OCI-LY3 (cell line): ENCODE measurements around the gene CDT1.

ENCODE experiments used
- H2AFZ ChIP-seq: fragments of 200-600, 300-600 bp; shearing (Covaris generic); 2 replicates; pipeline ENCODE4 v1.6.0; 2014; ENCODE audit warnings: antibody characterized with exemption, low read depth, low read length
- H3K27ac ChIP-seq: fragments of 200-600, 300-600 bp; sonication (generic); 2 replicates; pipeline ENCODE4 v1.5.1; 2014; ENCODE audit warnings: mild to moderate bottlenecking, low read length, moderate library complexity, mixed read lengths
- H3K27me3 ChIP-seq: fragments of 200-600, 300-600 bp; sonication (generic); 2 replicates; pipeline ENCODE4 v1.6.1; 2014; ENCODE audit warnings: low read depth, low read length, mixed read lengths
- H3K36me3 ChIP-seq: fragments of 200-600, 300-600 bp; sonication (generic); replicated peaks from 2 replicates; pipeline ENCODE3; 2014; ENCODE audit warnings: low read depth, low read length, mixed read lengths
- H3K4me1 ChIP-seq: fragments of 300-600, 200-600 bp; sonication (generic); 2 replicates; pipeline ENCODE4 v1.6.1; 2014; ENCODE audit warnings: low read length, mixed read lengths
- H3K4me2 ChIP-seq: fragments of 200-600, 300-600 bp; sonication (generic); 2 replicates; pipeline ENCODE4 v1.6.1; 2014; ENCODE audit warnings: low read length, mixed read lengths
- H3K4me3 ChIP-seq: fragments of 300-600, 200-600 bp; sonication (generic); 2 replicates; pipeline ENCODE4 v1.5.1; 2014; ENCODE audit warnings: antibody characterized with exemption, mild to moderate bottlenecking, low read length, moderate library complexity
- H3K79me2 ChIP-seq: fragments of 300-600, 200-600 bp; shearing (Covaris generic); 2 replicates; pipeline ENCODE4 v1.6.1; 2014; ENCODE audit warnings: mild to moderate bottlenecking, low read length, mixed read lengths
- H3K9ac ChIP-seq: fragments of 300-600, 200-600 bp; shearing (Covaris generic); 2 replicates; pipeline ENCODE4 v1.6.0; 2014; ENCODE audit warnings: mild to moderate bottlenecking, low read length, moderate library complexity
- H3K9me3 ChIP-seq: fragments of 200-600, 300-600 bp; shearing (Covaris generic); 2 replicates; pipeline ENCODE4 v1.6.1; 2014; ENCODE audit warnings: low read length, mixed read lengths; ENCODE audit not compliant: insufficient read depth
- H4K20me1 ChIP-seq: fragments of 200-600, 300-600 bp; sonication (generic); 2 replicates; pipeline ENCODE4 v1.6.1; 2016; ENCODE audit warnings: low read length, mixed read lengths; ENCODE audit not compliant: insufficient read depth
- EZH2phosphoT487 ChIP-seq: fragments of 200-600 bp; shearing (Covaris generic); IDR thresholded peaks from 2 replicates; pipeline ENCODE4 v1.6.1; 2018; ENCODE audit warnings: antibody characterized with exemption, mixed run types, low read depth
- TF ChIP-seq, protein P1 (sequence below): fragments of 200-600, 300-600 bp; sonication (generic); IDR thresholded peaks from 2 replicates; pipeline ENCODE4 v1.5.1; 2014; ENCODE audit warnings: antibody characterized with exemption, low read length, low read depth

CDT1 gene

DNA sequence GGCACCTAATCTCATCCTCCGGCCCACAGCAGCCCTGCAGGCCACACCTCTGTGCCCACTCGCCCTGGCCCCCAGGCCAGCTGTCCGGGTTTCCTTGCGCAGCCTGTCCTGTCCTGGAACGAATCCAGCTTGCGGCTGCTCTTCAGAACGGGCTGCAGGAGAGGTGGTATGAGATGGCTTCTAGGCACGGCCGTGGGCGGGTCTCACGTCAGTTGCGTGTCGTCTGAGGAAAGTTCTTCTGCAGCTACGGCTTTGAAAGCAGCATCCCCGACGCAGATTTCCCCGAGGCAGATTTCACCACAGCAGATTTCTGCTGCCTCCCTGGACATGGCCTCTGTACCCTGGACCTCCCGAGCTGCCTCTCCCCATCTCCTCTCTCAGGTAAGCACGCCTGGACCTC lies 35.0 kb downstream of the CDT1 start:
- H3K4me3 ChIP-seq, result no peak overlapping the region
- no peak overlapping the region for H3K9ac ChIP-seq
- H3K27me3 ChIP-seq, result no peaks in the 10 kb centered on the region
- H3K4me2 ChIP-seq, result no peak overlapping the region
- no peaks in the 10 kb centered on the region for H3K4me1 ChIP-seq
- no peaks in the 10 kb centered on the region for H3K36me3 ChIP-seq
- no peak overlapping the region for H2AFZ ChIP-seq
- H3K27ac ChIP-seq, result no peak overlapping the region
- no peak for TF ChIP-seq EZH2phosphoT487
- TF ChIP-seq, protein P1, sequence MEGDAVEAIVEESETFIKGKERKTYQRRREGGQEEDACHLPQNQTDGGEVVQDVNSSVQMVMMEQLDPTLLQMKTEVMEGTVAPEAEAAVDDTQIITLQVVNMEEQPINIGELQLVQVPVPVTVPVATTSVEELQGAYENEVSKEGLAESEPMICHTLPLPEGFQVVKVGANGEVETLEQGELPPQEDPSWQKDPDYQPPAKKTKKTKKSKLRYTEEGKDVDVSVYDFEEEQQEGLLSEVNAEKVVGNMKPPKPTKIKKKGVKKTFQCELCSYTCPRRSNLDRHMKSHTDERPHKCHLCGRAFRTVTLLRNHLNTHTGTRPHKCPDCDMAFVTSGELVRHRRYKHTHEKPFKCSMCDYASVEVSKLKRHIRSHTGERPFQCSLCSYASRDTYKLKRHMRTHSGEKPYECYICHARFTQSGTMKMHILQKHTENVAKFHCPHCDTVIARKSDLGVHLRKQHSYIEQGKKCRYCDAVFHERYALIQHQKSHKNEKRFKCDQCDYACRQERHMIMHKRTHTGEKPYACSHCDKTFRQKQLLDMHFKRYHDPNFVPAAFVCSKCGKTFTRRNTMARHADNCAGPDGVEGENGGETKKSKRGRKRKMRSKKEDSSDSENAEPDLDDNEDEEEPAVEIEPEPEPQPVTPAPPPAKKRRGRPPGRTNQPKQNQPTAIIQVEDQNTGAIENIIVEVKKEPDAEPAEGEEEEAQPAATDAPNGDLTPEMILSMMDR, result no peak
- H4K20me1 ChIP-seq, result no peaks in the 10 kb centered on the region; the same call in 1 of the 2 replicates
- H3K9me3 ChIP-seq, result no peaks in the 10 kb centered on the region
- no peaks in the 10 kb centered on the region for H3K79me2 ChIP-seq

DNA sequence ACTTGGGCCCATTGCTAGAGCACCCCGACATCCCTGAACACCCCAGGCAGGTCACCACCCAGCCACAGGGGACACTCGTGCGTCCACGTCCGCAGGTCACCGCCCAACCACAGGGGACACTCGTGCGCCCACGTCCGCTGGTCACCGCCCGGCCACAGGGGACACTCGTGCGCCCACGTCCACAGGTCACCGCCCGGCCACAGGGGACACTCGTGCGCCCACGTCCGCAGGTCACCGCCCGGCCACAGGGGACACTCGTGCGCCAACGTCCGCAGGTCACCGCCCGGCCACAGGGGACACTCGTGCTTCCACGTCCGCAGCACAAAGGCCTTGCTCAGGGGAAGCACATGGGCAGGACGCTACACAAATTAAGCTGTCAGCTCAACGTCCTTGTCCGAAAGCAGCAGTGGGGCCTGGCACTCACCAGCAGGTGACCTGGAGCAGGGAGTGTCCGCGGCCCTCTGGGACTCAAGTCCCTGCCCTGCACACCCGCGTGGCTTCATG lies 35.5 kb downstream of the CDT1 start:
- Histone ChIP-seq H3K79me2 (no peaks in the 10 kb centered on the region), H3K4me3 (no peak overlapping the region), H3K27ac (no peak overlapping the region), H3K9me3 (no peaks in the 10 kb centered on the region), H2AFZ (no peak overlapping the region), H3K27me3 (no peaks in the 10 kb centered on the region), H3K36me3 (no peaks in the 10 kb centered on the region), H3K9ac (no peak overlapping the region), H3K4me1 (no peaks in the 10 kb centered on the region), H3K4me2 (no peak overlapping the region), H4K20me1 (peaks cover under 1% of the 10 kb centered on the region)
- TF ChIP-seq EZH2phosphoT487, result no peak
- TF ChIP-seq, protein P1, result no peak

DNA sequence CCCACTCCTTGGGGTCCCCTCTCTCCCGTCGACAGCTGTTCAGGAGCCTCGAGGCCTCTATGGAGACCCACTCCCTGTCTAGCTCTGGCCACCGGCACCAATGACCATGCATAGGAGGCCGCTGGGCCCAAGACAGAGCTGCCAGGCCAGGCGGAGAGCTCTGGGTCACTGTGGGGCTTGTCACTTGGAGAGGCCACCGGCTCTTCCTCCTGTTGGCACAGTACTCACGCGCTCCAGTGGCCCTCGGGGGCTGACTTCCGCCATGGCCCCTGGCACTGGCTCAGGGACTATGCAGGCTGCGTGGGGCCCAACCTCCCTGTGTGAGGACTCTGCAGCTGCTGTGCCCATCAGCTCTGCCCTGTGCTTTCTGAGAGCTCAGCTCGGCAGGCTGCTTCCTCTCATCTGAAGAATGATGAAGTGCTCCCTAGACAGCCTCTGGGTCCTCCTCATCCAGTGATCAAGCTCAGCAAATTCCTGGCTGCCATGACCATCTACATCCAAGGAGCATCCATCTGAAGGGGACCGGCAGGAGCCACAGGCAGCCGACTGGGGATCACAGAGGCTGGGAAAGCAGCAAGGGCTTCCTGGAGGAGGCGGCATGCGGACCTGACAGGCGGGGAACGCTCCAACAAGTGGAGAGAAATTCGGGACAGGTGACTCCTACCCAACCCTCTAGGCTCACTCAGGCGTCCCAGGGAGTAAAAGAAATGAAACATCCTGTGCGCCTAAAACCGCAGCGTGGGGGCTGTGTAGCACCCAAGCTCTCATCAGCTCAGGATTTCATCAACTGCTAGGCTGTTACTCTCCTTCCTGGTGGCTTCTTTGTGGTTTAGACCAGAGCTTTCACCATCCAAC lies 36.4 kb downstream of the CDT1 start:
- no peak for TF ChIP-seq EZH2phosphoT487
- TF ChIP-seq, protein P1, result no peak
- Histone ChIP-seq H3K4me3 (no peak overlapping the region), H4K20me1 (peaks cover 3% of the 10 kb centered on the region)

DNA sequence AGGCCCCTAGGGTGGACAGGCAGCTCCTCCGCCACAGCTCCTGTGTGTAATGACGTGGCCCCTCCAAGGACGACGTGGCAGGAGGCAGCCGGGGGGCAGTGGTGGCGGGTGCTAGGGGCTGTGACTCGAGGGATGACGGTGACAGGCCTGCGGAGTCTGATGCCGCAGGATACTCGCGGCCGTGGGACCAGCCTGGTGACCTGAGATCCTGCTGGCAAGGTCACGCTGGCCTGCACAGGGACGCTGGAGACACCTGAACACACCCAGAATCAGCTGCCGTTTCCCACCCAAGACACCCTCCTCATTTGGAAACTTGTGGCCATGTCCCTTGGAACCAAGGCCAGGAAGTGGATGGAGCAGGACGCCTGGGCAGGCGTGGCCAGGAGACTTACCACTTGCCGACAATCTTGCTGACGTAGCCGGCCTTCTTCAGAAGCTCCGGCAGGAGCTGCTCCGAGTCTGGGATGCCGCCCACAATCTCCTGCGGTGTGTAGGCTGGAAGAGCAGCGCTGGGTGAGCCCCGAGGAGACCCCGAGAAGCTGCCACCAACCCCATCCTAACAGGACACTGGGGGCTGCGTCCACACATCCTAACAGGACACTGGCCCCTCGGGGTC lies 37.1 kb downstream of the CDT1 start:
- H3K27me3 ChIP-seq, result no peaks in the 10 kb centered on the region
- no peak overlapping the region for H3K27ac ChIP-seq
- TF ChIP-seq EZH2phosphoT487, result no peak
- TF ChIP-seq, protein P1, result no peak
- no peak overlapping the region for H3K9ac ChIP-seq
- no peak overlapping the region for H3K4me3 ChIP-seq
- no peak overlapping the region for H3K4me2 ChIP-seq
- no peaks in the 10 kb centered on the region for H3K79me2 ChIP-seq
- no peak overlapping the region for H2AFZ ChIP-seq
- no peaks in the 10 kb centered on the region for H3K4me1 ChIP-seq
- H3K36me3 ChIP-seq, result no peaks in the 10 kb centered on the region
- H3K9me3 ChIP-seq, result no peaks in the 10 kb centered on the region
- H4K20me1 ChIP-seq, result peaks cover 3% of the 10 kb centered on the region

More for the DNA sequence above, 36.4 kb downstream of the CDT1 start:
- Histone ChIP-seq H3K4me2 (no peak overlapping the region), H3K4me1 (no peaks in the 10 kb centered on the region), H3K36me3 (no peaks in the 10 kb centered on the region), H3K27ac (no peak overlapping the region), H3K9ac (no peak overlapping the region), H3K9me3 (no peaks in the 10 kb centered on the region), H3K27me3 (no peaks in the 10 kb centered on the region), H2AFZ (no peak overlapping the region), H3K79me2 (no peaks in the 10 kb centered on the region)
